HG03378 (cell line): ENCODE data around the gene STK35.

Source experiments
- ATAC-seq: cut with Tn5 transposase; IDR thresholded peaks from one replicate; pipeline ENCODE4 v1.9.1; 2021; ENCODE audit warnings: mild to moderate bottlenecking, moderate library complexity; ENCODE audit not compliant: unreplicated experiment

STK35 gene

DNA sequence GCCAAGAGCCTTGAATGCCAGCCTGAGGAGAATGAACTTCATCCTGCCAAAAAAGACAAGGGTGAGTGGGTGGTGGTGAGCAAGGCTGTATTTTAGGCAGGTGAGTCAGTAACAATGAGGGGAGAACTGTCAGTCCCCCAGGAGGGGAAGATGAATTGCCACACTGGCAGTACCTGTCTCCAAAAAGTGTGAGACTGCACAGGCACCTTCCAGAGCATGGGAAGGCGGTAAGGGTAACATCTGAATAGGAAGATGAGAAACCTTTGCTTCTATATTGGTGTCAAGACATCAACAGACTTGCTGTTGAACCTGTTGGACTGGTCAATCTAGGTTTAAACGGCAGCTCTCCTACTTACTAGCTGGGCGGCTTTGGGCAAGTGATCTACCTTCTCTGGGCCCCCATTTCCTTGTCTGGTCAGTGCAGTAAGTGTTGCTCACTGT lies 30.9 kb downstream of the STK35 start:
- no peak for ATAC-seq

DNA sequence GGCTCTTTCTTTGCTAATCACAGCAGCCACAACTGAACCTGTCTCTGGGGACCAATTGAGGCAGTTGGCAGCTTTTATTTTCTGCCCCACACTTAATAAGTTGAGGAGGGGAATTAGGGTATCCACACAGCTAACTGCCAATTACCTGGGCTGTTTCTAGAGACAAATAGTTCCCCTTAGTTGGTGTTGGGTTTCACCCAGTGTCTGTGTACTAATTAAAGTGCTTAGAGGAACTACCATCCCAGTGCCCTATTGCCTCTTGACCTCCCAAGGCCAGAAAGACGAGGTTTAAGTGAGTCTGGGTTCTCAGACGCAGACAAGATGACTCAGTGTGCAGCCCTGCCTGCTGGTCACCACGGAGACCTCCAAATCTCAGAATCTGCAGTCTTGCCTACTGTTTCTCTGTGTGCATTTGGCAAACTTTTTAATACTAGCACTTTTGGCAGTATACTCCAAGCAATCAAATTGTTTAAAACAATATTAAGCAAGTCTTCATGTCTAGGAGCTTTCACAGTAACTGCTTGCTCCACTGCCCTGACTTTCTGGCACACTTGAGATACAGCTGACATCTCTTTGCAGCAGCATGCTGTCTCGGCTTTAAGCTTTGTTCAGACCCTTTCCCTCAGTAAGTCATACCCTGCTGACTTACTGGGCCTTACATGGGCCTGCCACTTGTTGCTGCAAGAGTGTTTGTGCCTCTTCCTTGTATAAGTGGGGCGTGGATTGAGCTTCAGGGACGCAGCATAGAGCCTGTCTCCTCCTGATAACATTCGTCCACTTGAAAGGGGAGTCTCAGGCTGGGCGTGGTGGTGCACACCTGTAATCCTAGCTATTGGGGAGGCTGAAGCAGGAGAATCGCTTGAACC lies 31.9 kb downstream of the STK35 start:
- no peak for ATAC-seq

DNA sequence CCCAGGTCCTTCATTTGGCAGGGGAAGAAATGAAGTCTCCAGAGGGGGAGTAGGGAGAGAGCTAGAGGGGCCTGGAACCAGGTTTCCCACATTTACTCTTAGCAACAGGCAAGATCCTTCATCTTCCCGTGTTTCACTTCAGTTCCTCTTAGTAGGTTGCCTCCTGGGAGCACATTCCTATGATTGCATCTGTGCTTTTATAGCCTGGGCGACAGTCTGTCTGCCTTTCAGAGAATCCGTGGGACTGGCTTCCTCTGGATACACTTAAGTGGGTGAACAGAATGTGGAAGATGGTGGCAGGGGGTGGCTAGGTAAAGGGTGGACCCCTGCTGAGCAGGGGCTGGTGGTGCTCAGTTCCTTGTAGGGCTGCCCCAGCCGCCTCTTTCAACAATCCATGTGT lies 33.4 kb downstream of the STK35 start:
- ATAC-seq, result no peak

DNA sequence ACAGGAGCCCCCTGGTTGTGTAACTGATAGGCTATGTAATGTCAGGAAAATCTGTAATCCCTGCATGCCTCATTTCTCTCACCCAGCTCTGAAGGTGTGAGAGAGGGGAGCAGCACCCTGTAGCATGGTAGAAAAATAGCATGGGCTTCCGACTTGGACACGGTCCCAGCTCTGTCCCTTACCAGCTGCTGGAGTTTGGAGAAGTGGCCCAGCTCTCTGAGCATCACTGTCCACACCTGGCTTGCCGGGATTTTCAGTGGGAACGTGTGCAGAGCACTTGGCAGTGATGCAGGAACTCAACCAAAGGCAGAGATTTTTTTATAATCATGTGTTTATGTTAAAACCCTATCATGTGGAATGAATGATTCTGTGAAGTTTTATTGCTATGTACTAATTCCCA lies 34.6 kb downstream of the STK35 start:
- no peak for ATAC-seq

DNA sequence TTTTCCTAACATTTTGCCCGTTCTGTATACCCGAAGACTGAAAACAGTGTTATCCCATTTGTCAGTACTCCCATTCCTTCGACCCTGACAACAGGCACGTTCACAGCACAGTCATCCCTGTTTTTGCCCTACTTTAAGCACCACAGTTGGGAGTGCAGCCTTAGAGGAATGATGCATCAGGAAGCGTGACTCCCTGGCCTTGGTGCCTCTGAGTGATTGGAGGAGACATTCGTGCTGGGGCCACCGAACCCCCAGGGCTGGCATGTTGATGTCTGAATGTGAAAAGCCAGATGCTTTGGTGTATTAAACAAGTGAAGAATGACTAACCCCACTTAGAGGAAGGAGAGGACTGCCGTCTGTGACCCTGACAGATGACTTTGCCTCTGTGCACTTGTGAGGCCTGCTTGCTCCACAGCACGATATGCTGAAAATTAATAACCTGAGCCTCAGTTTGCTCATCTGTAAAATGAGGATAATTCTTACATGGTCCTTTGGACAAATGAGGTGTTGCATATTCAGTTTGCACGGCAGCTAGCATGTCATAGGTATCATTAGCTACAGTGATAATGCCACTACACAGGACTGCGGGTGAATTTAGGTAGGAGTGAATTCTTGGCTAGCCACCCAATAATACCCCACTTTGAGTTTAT lies 36.0 kb downstream of the STK35 start:
- ATAC-seq, result no peak

DNA sequence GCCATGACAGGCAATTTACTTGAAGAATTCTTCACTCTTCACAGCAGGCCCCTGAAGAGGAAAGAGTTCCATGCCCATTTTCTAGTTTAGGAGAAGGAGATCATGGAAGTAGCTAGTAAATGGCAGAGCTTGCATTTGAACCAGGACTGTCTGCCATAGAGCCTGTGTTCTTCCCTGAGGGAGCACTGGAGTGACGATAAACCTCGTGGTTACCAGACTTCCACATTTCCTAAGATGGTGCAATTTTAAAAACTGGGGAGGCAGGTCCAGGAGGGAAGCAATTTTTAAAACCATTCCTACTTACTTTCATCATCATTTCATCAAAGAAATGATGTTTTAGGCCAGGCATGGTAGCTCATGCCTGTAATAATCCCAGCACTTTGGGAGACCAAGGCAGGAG lies 36.8 kb downstream of the STK35 start:
- no peak for ATAC-seq

DNA sequence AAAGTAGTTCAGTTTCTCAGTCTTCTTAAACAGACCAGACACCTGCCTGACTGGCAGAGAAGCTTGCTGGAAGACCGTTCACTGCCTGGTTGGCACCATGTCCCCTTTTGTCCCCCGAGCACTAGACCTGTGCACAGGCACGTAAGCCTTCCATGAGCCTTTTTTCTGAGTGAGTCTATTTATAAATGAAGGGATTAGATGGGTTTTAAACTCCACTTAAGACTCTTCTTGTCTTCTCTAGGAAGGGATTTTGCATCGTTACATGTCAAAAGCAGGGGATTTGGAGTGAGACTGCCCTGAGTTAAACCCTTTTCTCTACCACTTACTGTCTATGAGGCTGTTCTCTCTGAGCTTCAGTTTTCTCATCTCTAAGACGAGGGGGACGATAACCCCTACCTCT lies 37.6 kb downstream of the STK35 start:
- no peak for ATAC-seq

DNA sequence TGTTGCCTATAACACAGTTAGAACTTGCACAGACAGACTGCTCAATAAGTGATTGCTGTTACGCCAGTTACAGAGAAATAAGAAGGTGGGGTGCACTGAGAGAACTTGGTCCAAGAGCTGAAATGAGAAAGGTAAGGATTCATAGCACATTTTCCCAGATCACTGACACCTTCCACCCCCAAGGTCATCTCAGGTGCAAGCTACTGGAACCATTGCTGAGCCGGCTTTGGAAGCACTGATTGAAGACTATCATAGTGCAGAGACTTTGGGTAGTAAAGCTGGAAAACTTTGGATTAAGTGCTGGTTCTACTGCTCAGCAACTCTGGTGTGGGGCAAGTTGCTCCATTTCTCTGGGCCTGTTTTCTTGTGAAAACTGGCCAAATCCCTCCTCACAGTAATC lies 38.1 kb downstream of the STK35 start:
- ATAC-seq, result no peak

DNA sequence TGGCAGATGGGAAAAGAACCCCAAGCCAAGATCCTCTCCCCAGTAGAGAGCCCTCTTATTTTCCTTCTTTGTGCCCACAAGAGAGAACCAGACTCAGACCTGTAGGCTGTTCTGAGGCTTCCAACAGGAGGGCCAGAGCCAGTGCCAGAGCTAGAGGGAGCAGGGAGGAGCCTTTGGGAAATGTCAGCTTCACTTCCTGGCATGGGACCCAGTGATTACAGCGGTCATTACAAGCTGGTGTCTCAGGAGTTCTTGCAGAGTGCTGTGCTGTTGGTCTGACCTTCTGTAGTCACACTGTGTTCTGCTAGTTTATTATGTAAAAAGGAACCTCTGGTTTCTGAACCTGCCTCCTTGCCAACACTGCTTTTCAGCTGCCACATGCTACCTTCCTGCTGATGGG lies 38.9 kb downstream of the STK35 start:
- ATAC-seq, result no peak

DNA sequence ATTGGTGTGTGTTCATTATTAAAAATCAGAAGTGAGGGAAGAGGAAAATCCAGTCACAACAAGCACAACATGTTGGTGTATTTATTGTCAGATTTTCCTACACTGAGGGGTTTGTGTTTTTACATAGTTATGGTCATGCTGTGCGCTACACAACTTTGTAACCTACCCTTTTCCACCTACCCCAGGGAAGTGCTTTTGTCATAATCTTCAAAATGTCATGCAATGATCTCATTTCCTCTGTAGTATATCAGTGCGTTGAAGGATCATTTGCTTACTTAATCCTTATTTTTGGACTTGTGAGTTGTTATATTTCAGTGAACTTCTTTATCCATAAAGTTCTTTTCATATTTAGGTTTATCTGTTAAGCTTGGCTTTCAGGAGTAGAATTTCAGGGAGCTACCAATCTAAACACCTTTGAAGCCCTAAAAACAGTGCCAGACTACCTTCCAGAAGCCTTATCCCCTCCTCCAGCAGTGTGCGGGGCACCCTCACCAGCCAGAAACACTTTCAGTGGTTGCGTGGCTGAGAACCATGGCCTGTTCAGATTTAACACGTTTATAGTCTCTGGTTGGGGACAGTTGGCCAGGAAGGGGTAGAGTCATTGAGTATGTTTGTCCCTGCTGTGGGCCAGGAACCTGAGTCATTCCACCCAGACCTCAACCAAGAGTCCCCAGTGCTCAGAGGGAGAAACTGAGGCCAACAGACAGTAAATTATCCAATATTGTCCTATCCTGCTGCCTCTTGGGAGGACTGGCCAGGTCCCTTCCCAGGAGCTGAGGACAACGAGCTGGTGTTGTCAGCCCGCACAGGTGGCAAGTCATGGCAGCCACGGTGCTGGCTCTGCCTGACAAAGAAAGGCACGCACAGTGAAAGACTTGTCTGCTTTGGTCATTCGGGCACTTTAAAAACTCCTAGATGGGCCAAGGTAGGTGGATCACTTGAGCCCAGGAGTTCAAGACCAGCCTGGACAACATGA lies 40.3 kb downstream of the STK35 start:
- ATAC-seq, result no peak

DNA sequence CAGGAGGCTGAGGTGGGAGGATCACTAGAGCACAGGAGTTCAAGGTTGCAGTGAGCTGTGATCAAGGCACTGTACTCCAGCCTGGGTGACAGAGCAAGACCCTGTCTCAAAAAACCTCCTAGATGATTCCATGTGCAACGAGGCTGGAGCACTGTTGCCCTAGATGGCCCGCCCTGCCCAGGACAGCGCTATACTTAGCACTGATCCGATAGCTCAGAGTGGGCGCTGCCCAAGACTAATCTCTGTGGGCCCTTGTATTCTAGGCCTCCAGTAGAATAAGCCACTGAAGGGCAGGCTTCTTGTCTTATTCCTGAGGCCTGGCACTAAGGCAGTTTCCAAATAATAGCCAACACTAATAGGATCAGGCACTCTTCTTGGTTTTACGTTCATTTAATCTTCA lies 41.0 kb downstream of the STK35 start:
- ATAC-seq, result no peak

DNA sequence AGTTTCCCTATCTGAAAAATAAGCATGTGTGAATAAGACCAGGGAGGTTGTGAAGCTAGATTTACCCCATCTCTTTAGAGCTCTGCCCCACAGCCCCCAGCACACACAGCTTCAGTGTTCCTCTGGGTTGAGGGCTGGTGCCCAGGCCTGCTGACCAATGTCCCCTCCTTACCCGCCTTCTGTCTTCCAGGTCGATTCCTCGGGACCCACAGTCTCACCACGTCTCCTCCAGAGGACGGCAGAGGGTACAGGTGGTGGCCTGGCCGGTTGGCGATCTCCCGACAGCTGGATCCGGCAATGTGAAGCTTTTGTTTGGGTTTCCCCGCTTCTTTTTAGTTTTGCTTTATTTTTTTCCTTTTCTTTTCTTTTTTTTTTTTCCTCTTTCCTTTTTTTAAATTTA lies 42.0 kb downstream of the STK35 start:
- no peak for ATAC-seq

DNA sequence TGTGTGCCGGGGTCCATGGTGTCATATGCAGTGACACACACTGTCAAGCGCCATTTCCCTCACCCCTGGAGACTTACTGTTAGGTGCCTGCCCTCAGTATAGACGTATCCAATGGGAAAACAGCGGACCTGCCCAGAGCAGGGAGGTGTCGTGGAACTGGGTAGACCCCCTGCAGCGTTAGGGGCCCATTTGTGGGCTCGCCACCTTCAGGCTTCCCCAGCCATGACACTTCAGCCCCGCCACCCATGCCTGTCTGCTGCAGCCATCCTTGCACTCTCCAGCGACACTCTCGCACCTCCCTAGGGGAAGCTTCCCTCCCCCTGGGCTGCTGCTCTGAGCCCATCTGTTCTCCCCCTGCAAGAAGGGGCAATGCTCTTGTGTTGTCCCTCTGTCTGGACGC lies 43.2 kb downstream of the STK35 start:
- no peak for ATAC-seq

DNA sequence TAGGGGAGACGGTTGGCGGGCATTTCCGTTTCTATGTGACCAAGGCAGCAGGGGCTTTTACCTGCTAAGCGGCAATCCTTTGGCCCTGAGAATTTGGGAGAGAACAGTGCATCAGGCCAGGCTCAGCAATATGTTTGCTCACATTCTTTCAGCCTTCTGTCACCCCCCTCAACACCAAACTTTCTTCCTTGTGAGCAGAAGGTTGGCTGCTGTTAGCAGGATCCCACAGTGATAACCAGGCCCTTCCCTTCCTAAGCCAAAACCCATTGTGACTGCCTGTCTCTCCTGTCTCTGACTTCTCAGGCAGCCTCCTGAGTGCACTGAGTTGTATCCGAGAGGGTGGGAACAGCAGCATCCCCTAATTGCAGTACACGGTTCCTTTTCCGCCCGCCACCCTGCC lies 43.7 kb downstream of the STK35 start:
- ATAC-seq, result no peak

DNA sequence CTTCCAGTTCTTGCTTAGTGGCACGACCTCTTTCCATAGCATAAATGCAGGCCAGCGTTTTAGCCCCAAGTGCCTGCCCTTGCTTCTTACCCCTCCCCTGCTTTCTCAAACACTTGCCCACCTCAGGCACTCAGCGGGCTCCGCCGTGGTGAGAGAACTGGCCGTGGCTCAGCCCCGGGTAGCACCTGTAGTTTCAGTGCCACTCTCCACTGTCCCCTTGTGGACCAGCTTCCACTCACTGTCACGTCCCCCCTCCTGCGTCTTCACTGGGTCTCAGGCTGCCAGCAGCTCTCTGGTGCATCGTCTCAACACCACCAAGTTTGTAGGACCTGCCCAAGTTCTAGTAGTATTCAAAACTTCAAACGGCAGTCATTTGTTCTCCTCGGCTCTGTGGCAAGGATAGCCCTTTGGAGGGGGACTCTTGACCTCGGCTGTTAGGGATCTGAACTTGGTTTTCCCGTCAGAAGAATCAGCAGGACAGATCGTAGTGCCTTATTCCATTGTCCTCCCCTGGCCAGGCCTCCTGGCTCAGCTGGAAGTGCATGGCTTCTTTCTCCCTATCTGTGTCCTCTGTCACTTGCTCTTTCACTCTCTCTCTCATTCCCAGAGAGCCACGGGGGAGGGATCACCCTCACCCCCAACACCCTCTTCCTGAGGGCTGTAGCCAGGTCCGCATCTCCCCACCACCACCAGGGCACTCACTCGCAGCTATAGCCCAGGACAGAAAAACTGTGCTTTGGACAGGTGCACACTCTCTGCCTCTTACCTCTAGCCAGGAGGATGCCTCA lies 44.6 kb downstream of the STK35 start:
- ATAC-seq, result no peak

DNA sequence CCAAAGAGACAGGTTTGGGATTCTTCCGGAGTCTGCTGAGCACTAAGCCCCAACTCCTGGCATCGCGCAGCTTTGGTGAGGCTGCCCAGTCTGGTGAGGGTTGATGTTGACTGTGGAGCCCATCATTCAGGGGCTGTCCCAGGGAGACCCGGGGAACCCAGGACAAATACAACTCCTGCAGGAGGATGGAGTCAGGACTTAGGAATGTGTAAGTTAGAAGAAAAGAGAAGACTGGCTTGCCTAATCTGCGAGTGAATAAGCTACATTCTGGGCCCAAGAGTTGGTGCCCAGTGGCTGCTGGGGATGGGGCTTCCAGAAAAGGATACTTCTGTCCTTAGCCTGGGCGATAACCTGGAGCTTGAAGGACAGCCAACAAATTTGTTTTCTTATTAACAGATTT lies 47.9 kb downstream of the STK35 start:
- ATAC-seq, result no peak

DNA sequence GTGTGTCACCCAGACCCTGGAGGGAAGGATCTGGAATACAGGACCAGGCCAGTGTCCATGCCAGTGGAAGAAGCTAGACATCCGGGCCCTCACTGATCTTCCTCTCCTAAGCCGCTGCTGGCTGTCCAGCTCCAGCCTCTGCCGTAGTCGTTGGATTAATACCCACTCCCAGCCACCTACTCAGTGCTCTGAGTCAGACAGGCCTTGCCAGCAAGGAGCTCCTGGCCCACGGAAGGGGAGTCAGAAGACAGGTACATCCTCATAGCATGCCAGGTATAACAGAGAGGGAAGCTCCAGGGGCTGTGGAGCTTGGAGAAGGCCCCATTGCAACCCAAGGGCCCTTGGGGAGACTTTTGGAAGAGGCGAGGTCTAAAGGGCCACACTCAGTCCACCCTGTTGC lies 49.0 kb downstream of the STK35 start:
- no peak for ATAC-seq

DNA sequence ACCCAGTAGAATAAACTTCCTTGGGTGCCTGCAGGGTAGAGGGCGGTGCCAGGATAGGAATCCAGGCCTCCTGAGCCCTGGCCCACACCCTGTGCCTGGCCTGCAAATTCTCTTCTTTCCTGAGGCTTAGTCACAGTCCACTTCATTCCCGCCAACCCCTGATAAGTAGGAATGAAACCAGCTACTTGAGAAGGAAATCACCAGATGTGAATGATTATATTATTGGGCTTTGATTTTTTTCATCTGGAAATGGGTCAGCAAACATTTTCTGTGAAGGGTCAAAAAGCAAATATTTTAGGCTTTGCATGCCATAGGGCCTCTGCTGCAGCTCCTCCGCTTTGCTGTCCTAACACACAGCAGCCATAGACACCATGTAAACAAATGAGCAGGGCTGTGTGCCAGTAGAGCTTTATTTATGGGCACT lies 50.2 kb downstream of the STK35 start:
- ATAC-seq, result no peak

DNA sequence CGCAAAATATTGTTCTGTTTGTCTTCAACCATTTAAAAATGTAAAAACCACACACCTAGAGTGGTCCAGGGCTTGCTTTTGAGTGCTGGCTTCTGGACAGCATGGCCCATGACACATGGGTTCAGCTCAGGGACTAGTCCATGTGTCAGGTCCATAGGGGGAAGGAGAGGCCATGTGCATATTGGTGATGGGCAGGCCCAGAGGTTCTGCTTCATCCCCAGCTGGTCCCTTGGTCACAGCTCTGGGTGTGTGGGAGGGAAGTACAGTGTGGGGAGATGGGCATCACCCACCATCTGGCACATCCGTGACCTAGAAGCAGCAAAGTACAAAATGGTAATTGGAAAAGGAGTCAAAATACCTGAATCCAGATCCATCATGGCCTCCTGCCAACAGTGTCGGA lies 50.7 kb downstream of the STK35 start:
- no peak for ATAC-seq

DNA sequence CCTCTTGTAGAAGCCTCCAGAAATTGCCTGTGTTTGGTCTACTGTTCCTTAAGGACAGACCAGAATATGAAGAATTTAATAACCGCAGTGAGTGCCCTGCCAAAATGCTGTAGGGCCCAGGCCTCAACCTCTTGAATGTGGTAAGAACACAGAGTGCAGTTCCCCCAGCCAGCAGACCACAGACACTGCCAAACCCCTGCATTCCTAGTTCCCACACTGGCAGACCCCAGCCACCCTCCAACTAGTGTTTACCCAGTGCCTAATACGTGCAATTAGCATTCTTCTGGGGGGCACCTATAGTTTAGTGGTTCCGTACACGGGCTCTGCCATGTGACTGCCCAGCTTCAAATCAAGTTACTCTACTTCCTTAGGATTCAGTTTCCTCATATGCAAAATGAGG lies 51.7 kb downstream of the STK35 start:
- no peak for ATAC-seq

DNA sequence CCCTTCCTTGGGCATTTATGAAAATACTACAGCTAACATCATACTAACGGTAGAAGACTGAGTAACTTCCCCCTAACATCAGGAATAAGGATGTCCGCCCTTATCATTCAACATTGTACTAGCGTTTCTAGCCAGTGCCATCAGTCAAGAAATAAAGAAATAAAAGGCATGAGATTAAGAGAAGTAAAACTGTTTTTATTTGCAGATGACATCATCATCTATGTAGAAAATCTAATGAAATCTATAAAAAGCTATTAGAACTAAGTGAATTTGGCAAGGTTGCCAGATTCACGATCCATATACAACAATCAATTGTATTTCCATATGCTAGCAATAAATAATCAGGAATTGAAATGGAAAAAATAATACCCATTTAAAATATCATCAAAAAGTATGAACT lies 54.6 kb downstream of the STK35 start:
- ATAC-seq, result no peak
